Activated naive CD8-positive, alpha-beta T cell (primary cell): Measurements from ENCODE around the gene ABHD8.

Source experiments
- H3K27ac Mint-ChIP-seq: one replicate; pipeline ENCODE4 v1.8.0; 2021; ENCODE audit warnings: mixed read lengths
- H3K27me3 Mint-ChIP-seq: one replicate; pipeline ENCODE4 v1.8.0; 2021; ENCODE audit warnings: mixed read lengths
- H3K36me3 Mint-ChIP-seq: one replicate; pipeline ENCODE4 v1.8.0; 2021; ENCODE audit warnings: mixed read lengths
- H3K4me1 Mint-ChIP-seq: one replicate; pipeline ENCODE4 v1.8.0; 2021; ENCODE audit warnings: low read depth, mixed read lengths
- H3K4me3 Mint-ChIP-seq: one replicate; pipeline ENCODE4 v1.8.0; 2021; ENCODE audit warnings: mild to moderate bottlenecking, mixed read lengths
- H3K9me3 Mint-ChIP-seq: one replicate; pipeline ENCODE4 v1.8.0; 2021; ENCODE audit warnings: low read depth, mixed read lengths

The ABHD8 gene, protein sequence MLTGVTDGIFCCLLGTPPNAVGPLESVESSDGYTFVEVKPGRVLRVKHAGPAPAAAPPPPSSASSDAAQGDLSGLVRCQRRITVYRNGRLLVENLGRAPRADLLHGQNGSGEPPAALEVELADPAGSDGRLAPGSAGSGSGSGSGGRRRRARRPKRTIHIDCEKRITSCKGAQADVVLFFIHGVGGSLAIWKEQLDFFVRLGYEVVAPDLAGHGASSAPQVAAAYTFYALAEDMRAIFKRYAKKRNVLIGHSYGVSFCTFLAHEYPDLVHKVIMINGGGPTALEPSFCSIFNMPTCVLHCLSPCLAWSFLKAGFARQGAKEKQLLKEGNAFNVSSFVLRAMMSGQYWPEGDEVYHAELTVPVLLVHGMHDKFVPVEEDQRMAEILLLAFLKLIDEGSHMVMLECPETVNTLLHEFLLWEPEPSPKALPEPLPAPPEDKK

DNA sequence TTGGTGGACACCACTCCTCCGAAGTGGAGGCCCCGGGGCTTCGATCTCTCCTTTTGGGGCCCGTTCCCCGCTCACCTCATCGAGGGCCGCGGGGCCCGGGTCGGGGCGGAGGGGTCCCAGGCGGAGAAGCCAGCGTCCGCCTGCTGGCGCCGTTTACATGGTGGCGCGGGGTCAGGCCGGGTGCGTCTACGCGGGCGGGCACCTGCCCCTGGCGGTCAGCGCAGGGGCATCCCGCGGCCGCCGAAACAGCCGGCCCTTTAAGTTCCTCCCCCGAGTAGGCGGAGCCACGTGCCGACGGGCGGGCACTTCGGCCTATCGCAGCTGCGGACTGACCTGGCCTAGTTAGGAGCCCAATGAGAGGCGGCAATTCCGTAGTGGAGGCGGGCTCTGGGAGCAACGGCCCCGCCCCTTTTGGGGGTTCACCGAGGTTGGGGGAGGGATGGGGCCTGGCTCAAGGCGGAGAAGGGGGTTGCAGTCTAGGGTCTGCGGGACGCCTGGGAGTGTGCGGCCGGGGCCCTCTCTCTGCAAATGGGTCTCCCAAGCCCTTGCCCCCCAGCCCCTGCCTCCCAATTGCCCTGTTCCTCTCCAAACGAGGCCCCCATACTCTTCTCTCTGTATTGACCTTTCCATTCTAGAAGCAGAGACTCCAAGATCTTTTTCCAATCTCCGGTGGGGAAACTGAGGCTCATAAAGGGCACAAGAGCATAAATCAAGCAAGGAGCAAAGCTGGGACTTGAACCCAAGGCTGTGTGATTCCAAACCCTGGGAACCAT is at the start of gene ABHD8:
Gene ABHD8, minus strand, starts transcription at position 259 of the 773 bp plus-strand sequence. CDS start 1,809 bp downstream, outside the sequence.
- Mint-ChIP-seq H3K27me3 (no peaks in the 10 kb centered on the region), H3K4me1 (peaks cover 30% of the 10 kb centered on the region), H3K27ac (no peak within 1 kb of the TSS), H3K36me3 (no peaks in the 10 kb centered on the region), H3K9me3 (no peaks in the 10 kb centered on the region), H3K4me3 (peak within 1 kb of the TSS; percentile 68)

DNA sequence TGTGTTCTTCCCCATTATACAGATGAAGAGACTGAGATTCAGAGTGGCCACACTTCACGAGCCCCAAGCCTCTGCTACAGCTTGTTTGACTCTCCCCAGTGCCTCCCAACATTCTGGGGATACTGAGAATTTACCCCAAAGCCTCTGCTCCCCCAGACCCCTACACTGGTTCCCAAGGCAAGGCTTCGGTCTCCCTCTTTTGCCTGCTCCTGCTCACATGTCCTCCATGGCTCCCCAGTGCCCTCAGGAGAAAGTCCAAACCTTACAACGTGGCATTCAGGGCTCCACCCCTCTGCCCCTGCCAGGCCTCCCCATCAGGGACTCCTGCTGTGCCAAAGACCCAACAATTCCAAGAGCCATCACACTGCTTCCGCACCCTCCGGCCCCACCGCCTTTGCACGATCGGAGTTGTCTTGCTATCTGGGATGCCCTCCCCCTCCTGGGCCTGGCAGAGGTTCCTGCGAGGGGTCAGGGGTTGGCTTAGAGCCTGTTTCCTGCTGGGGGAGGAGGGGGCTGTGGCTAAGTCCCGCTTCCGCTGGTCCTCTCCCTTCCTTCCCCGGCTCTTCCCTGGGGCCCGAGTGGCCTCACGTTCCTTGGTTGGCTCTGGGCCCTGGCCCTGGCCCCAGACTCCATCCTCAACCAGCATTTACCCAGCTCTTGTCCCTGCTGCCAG is 49.5 kb upstream of the ABHD8 start:
- peaks cover 17% of the 10 kb centered on the region for H3K27me3 Mint-ChIP-seq
- no peaks in the 10 kb centered on the region for H3K36me3 Mint-ChIP-seq
- H3K4me1 Mint-ChIP-seq = peaks cover 5% of the 10 kb centered on the region
- no peak overlapping the region for H3K4me3 Mint-ChIP-seq
- H3K27ac Mint-ChIP-seq = no peak overlapping the region
- no peaks in the 10 kb centered on the region for H3K9me3 Mint-ChIP-seq

DNA sequence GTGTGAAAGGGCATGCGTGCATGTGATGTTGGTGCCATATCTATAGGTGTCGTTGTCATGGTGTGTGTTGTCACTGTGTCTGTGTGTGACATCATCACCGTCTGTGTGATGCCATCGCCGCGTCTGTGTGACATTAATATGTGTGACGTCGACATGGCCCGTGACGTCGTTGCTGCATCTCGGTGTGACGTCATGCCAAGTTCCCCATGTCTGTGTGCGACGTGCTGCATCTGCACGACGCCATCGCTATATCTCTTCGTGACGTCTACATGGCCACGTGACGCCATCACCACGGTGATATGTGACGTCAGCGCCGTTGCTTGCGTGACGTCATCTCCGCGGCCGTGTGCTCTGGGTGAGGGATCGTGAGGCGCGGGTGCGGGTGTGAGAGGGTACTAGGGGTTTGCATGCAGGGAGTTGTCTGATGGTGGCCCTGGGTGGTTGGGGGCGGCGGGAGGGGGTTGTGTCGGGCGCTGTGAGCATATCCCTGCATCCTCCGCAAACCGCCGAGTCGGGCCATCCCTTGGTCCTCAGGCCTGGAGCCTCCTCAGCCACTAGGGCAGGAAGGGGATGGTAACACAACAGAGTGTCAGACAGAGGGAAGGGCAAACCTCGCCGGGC is 48.7 kb upstream of the ABHD8 start:
- Mint-ChIP-seq H3K27ac (no peak overlapping the region), H3K4me3 (no peak overlapping the region), H3K9me3 (no peaks in the 10 kb centered on the region), H3K36me3 (no peaks in the 10 kb centered on the region), H3K27me3 (peaks cover 19% of the 10 kb centered on the region), H3K4me1 (peaks cover 5% of the 10 kb centered on the region)

DNA sequence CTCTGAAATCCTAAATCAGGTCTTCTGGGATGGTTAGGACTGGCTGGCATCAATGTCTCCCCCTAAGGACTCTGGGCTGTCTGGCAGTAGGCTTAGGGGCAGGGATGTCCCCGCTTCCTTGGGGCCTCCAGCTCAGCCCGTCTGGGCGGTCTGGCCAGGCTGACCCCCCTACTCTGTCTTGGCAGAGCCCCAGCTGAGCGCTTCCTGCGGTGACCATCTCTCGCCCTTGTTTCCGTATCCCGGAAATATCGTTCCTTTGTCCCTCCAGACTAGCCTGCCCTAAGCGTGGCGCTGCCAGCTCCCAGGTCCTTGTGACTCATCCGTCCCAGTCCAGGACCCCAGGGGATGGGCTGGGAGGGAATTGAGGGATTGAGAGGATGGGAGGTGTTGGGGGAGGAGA is 45.5 kb upstream of the ABHD8 start:
- H3K27me3 Mint-ChIP-seq = peaks cover 19% of the 10 kb centered on the region
- no peaks in the 10 kb centered on the region for H3K36me3 Mint-ChIP-seq
- H3K4me3 Mint-ChIP-seq = no peak overlapping the region
- H3K9me3 Mint-ChIP-seq = no peaks in the 10 kb centered on the region
- H3K4me1 Mint-ChIP-seq = peaks cover 11% of the 10 kb centered on the region
- no peak overlapping the region for H3K27ac Mint-ChIP-seq

DNA sequence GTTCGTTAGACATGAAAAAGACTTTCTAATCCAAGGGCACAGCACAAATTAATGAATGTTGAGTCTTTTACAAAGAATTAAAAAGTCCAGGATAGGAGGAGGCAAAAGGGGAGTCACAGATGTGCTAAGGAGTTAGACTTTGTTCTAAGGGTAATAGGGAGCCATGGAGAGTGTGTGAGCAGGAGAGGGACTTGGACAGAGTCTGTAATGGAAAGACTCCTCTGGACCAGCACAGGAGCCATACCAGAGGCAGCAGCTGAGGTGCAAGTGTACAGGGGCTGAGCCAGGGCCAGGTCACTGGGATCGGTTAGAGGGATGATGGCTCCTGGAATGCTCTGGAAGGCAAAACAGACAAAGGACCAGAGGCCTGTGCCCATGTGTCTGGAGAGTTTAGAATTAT is 44.7 kb upstream of the ABHD8 start:
- Mint-ChIP-seq H3K4me1 (peaks cover 11% of the 10 kb centered on the region), H3K36me3 (no peaks in the 10 kb centered on the region), H3K27me3 (peaks cover 17% of the 10 kb centered on the region), H3K27ac (no peak overlapping the region), H3K4me3 (no peak overlapping the region), H3K9me3 (no peaks in the 10 kb centered on the region)

DNA sequence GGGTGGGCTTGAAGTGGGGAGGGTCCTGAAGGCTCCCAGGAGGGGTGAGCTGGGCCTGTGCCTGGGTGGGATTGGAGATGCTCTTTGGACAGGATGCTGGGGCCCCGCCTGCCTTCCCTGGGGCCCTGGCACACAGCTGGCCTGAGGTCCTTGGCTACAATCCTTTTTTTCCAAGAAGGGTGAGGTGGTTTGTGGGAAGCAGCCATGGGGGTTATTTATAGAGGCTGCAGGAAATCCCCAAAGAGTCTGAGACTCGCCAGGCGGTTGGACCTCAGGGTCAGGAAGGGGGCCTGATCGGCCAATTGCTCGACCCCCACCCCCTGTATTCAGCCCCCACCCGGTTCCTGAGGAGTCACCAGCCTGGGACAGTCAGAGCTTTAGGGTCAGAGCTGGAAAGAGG is 44.1 kb upstream of the ABHD8 start:
- Mint-ChIP-seq H3K9me3 (no peaks in the 10 kb centered on the region), H3K4me3 (no peak overlapping the region), H3K27ac (no peak overlapping the region), H3K36me3 (no peaks in the 10 kb centered on the region), H3K27me3 (peaks cover 15% of the 10 kb centered on the region), H3K4me1 (peaks cover 11% of the 10 kb centered on the region)

DNA sequence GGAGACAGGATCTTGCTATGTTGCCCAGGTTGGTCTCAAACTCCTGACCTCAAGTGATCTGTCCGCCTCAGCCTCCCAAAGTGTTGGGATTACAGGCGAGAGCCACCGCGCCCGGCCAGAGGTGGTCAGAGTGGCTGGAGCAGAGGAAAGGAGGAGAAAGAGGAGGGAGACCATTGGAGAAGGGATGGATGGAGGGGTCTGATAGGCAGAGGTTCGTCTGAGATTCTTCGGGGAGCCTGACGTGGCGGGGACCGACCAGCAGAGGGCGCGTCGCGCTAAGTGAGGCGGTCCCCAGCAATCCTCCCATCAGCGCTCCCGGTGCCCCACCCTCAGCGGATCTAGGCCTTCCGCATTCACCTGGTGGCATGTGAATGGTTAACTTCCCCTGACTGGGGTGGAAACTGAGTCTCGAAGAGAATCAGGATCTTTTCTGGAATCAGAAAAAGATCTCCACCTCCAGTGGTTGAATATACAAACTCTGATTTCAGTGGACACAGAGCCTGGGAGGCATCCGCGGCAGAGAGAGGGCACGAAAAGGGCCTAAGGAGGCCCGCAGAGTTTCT is 43.0 kb upstream of the ABHD8 start:
- no peak overlapping the region for H3K27ac Mint-ChIP-seq
- H3K4me3 Mint-ChIP-seq = no peak overlapping the region
- peaks cover 6% of the 10 kb centered on the region for H3K4me1 Mint-ChIP-seq
- H3K9me3 Mint-ChIP-seq = no peaks in the 10 kb centered on the region
- H3K36me3 Mint-ChIP-seq = no peaks in the 10 kb centered on the region
- peaks cover 11% of the 10 kb centered on the region for H3K27me3 Mint-ChIP-seq

DNA sequence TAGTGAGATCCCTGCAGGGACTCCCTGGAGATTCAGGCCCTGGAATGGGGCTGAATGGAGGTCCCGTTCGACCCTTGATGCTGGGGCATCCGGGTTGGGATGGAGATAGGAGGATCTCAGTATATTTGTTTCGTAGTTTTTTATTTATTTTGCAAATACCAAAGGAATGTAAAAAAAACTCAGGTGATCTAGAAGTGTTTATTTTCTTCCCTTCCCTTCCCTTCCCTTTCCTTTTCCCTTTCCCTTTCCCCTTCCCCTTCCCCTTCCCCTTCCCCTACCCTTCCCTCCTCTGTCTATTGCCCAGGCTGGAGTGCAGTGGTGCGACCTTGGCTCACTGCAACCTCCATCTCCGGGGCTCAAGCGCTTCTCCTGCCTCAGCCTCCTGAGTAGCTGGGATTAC is 38.6 kb upstream of the ABHD8 start:
- no peaks in the 10 kb centered on the region for H3K9me3 Mint-ChIP-seq
- no peaks in the 10 kb centered on the region for H3K27me3 Mint-ChIP-seq
- H3K27ac Mint-ChIP-seq = no peak overlapping the region
- H3K4me3 Mint-ChIP-seq = no peak overlapping the region
- peaks cover 9% of the 10 kb centered on the region for H3K4me1 Mint-ChIP-seq
- H3K36me3 Mint-ChIP-seq = no peaks in the 10 kb centered on the region

DNA sequence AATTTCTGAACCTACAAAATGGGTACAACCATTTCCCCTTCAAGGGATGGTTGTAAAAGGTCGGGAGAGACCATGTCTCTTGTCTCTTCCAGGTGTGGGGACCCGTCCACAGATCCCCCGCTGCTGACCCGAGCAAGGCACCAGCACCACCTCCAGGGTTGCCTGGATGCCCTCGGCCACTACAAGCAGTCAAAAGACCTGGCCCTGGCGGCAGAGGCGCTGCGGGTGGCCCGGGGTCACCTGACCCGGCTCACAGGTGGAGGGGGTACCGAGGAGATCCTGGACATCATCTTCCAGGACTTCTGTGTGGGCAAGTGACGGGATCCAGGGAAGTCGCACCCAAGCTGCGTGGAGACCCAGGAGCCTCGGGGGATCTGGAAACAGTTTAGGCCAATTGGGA is 38.2 kb upstream of the ABHD8 start:
- no peak overlapping the region for H3K27ac Mint-ChIP-seq
- no peaks in the 10 kb centered on the region for H3K36me3 Mint-ChIP-seq
- H3K9me3 Mint-ChIP-seq = no peaks in the 10 kb centered on the region
- H3K4me3 Mint-ChIP-seq = no peak overlapping the region
- H3K27me3 Mint-ChIP-seq = no peaks in the 10 kb centered on the region
- H3K4me1 Mint-ChIP-seq = peaks cover 11% of the 10 kb centered on the region

DNA sequence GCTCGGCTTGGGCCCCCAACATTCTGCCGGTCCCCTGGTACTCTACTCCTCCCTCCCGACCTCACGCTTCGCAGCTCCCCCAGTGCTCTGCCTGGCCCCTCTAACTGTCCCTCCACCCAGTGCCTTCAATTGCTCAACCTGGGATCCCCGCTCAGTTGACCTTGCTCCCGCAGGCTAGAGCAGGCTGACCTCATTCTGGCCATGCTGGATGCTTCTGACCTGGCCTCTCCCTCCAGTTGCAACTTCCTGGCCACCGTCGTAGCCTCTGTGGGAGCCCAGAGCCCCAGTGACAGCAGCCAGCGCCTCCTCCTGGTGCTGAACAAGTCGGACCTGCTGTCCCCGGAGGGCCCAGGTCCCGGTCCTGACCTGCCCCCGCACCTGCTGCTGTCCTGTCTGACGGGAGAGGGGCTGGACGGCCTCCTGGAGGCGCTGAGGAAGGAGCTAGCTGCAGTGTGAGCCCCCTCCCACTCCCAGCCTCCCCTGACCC is 37.7 kb upstream of the ABHD8 start:
- Mint-ChIP-seq H3K4me3 (no peak overlapping the region), H3K27me3 (no peaks in the 10 kb centered on the region), H3K9me3 (no peaks in the 10 kb centered on the region), H3K36me3 (no peaks in the 10 kb centered on the region), H3K4me1 (peaks cover 8% of the 10 kb centered on the region), H3K27ac (no peak overlapping the region)

DNA sequence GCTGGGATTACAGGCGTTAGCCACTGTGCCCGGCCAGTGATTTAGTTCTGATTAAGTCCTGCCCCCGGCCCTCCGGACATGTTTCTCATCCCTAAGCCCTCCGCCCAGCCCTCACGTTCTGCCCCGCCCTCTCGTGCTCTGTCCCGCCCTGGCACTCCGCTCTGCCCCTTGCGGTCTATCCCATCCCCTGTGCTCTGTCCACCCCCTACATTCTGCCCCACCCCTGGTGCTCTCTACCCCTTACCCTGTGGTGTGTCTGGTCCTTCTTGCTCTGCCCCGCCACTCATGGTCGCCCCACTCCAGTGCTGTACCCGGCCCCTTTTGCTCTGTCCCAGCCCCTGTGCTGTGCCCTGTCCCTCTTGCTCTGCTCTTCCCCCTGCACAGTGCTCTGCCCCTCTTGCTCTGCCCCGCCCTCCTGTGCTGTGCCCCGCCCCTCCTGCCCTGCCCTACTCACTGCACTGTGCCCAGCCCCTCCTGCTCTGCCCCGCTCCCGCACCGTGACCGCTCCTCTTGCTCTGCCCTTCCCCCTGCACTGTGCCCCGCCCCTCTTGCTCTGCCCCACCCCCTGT is 37.2 kb upstream of the ABHD8 start:
- Mint-ChIP-seq H3K4me3 (no peak overlapping the region), H3K9me3 (no peaks in the 10 kb centered on the region), H3K27ac (no peak overlapping the region), H3K27me3 (no peaks in the 10 kb centered on the region), H3K36me3 (no peaks in the 10 kb centered on the region), H3K4me1 (peaks cover 8% of the 10 kb centered on the region)

DNA sequence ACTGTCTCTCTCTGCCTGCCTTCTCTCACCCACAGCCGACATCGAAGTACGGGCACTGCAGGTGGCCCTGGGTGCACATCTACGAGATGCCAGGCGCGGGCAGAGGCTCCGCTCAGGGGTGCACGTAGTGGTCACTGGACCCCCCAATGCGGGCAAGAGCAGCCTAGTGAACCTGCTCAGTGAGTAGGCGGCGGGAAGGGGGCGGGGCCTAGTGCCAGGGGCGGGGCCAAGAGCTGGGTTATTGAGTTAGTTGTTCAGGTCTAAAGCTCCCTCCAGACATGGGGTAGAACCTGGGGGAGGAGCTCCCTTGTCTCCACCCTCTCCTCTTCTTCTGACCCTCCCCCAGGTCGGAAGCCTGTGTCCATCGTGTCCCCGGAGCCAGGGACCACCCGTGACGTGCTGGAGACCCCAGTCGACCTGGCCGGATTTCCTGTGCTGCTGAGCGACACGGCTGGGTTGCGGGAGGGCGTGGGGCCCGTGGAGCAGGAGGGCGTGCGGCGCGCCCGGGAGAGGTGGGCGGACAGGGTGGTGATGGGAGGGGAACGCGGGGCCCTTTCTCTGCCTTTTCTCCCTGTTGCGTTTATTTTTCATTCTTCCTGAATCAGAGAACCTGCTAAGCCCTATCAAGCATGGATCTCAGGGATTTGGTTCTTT is 36.0 kb upstream of the ABHD8 start:
- Mint-ChIP-seq H3K4me1 (peaks cover 15% of the 10 kb centered on the region), H3K27me3 (no peaks in the 10 kb centered on the region), H3K27ac (peak overlapping the region; percentile 16), H3K36me3 (no peaks in the 10 kb centered on the region), H3K9me3 (no peaks in the 10 kb centered on the region), H3K4me3 (peak overlapping the region; percentile 74)

DNA sequence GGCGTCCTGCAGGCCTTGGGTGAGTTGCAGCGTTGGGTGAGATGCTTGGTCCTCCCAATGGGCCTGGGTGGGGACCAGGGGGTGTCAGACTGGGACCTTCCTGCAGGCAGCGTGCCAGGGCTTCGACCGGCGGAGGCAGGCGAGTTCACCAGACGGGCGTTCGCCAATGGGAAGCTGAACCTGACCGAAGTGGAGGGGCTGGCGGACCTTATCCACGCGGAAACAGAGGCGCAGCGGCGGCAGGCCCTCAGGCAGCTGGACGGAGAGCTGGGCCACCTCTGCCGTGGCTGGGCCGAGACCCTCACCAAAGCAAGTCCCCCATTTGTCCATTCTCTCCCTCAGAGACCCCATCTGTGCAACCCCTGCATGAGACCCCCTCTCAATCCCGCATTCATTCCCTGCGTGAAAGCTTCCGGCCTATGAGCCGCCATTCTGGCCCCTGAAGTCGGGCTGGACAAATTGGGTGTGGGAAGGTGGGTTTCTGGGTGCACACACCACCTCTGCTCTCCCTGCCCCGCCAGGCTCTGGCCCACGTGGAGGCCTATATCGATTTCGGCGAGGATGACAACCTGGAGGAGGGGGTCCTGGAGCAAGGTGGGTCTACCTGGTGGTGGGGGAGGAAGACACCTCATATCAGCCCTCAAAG is 35.3 kb upstream of the ABHD8 start:
- Mint-ChIP-seq H3K36me3 (no peaks in the 10 kb centered on the region), H3K9me3 (no peaks in the 10 kb centered on the region), H3K4me1 (peaks cover 18% of the 10 kb centered on the region), H3K4me3 (peak overlapping the region; percentile 96), H3K27me3 (no peaks in the 10 kb centered on the region), H3K27ac (no peak overlapping the region)
